Neural cell (in vitro differentiated cells): ENCODE results near the gene OSBPL9. TPM values are rescaled to one million over a fixed set of nuclear protein-coding genes. Genes with fewer than 3 reads are reported as not detected.

Source experiments
- H2AFZ ChIP-seq: fragments of 200-600, 300-800 bp; sonication (generic), shearing (Covaris generic); 2 replicates; pipeline ENCODE4 v1.6.0; 2014; ENCODE audit warnings: low read depth, mild to moderate bottlenecking, antibody characterized with exemption, low read length, moderate library complexity
- H3F3A ChIP-seq: fragments of 200-600 bp; shearing (Covaris generic); 2 replicates; pipeline ENCODE4 v1.6.1; 2016; ENCODE audit warnings: mild to moderate bottlenecking, moderate library complexity, mixed read lengths, antibody characterized with exemption, low read length; ENCODE audit not compliant: insufficient read depth, poor library complexity, severe bottlenecking
- H3K27ac ChIP-seq: fragments of 200-600, 300-800 bp; sonication (generic), shearing (Covaris generic); 2 replicates; pipeline ENCODE4 v1.5.1; 2014; ENCODE audit warnings: mild to moderate bottlenecking, low read length, moderate library complexity
- H3K27me3 ChIP-seq: fragments of 300-800, 200-600 bp; sonication (generic), shearing (Covaris generic); 2 replicates; pipeline ENCODE4 v1.6.0; 2014; ENCODE audit warnings: mild to moderate bottlenecking, low read depth, low read length, moderate library complexity; ENCODE audit not compliant: insufficient read depth
- H3K36me3 ChIP-seq: fragments of 300-800, 200-600 bp; sonication (generic), shearing (Covaris generic); 2 replicates; pipeline ENCODE4 v1.5.1; 2014; ENCODE audit warnings: mild to moderate bottlenecking, antibody characterized with exemption, low read length, moderate library complexity; ENCODE audit not compliant: insufficient read depth
- H3K4me2 ChIP-seq: fragments of 300-800, 200-600 bp; sonication (generic), shearing (Covaris generic); 2 replicates; pipeline ENCODE4 v1.6.0; 2014; ENCODE audit warnings: mild to moderate bottlenecking, low read length
- H3K4me3 ChIP-seq: fragments of 300-800, 200-600 bp; sonication (generic), shearing (Covaris generic); 2 replicates; pipeline ENCODE4 v1.5.1; 2014; ENCODE audit warnings: mild to moderate bottlenecking, low read length, moderate library complexity
- H3K79me2 ChIP-seq: fragments of 200-600 bp; shearing (Covaris generic); replicated peaks from 2 replicates; pipeline ENCODE4 v1.6.0; 2014; ENCODE audit warnings: mild to moderate bottlenecking, low read length, moderate library complexity; ENCODE audit not compliant: insufficient read depth
- H3K9ac ChIP-seq: fragments of 300-800, 200-600 bp; sonication (generic), shearing (Covaris generic); 2 replicates; pipeline ENCODE4 v1.6.1; 2016; ENCODE audit warnings: mild to moderate bottlenecking, low read length, mixed read lengths
- H3K9me2 ChIP-seq: fragments of 200-600 bp; shearing (Covaris generic); 2 replicates; pipeline ENCODE4 v1.6.1; 2016; ENCODE audit warnings: mild to moderate bottlenecking, low read length, mixed read lengths; ENCODE audit not compliant: insufficient read depth
- H3K9me3 ChIP-seq: fragments of 200-600, 300-800 bp; sonication (generic), shearing (Covaris generic); 2 replicates; pipeline ENCODE4 v1.6.1; 2016; ENCODE audit warnings: mild to moderate bottlenecking, mixed run types, low read length, moderate library complexity, mixed read lengths
- H4K20me1 ChIP-seq: fragments of 200-600 bp; shearing (Covaris generic); 2 replicates; pipeline ENCODE4 v1.6.1; 2016; ENCODE audit warnings: mild to moderate bottlenecking, mixed run types; ENCODE audit not compliant: insufficient read depth
- CTCF ChIP-seq: fragments of 450-650 bp; IDR thresholded peaks from 2 replicates; pipeline ENCODE4 v1.5.1; 2014; ENCODE audit warnings: antibody characterized with exemption, mild to moderate bottlenecking, moderate library complexity; ENCODE audit not compliant: poor library complexity, severe bottlenecking
- EP300 ChIP-seq: fragments of 450-650 bp; conservative IDR thresholded peaks from 2 replicates; pipeline ENCODE4 v1.6.1; 2014; ENCODE audit warnings: antibody characterized with exemption, mild to moderate bottlenecking, moderate library complexity; ENCODE audit not compliant: poor library complexity, severe bottlenecking
- EZH2 ChIP-seq: fragments of 200-600, 300-800 bp; shearing (Covaris generic), sonication (generic); IDR thresholded peaks from 2 replicates; pipeline ENCODE4 v1.6.1; 2014; ENCODE audit warnings: antibody characterized with exemption, low read length, borderline replicate concordance, mild to moderate bottlenecking; ENCODE audit not compliant: insufficient read depth, poor library complexity, severe bottlenecking
- MXI1 ChIP-seq: fragments of 450-650 bp; conservative IDR thresholded peaks from 2 replicates; pipeline ENCODE4 v1.6.1; 2014; ENCODE audit warnings: antibody characterized with exemption, mild to moderate bottlenecking; ENCODE audit not compliant: poor library complexity, severe bottlenecking
- POLR2AphosphoS5 ChIP-seq: IDR thresholded peaks from 2 replicates; pipeline ENCODE4 v1.6.1; 2012
- RAD21 ChIP-seq: fragments of 450-650 bp; conservative IDR thresholded peaks from 2 replicates; pipeline ENCODE4 v1.6.1; 2014; ENCODE audit warnings: antibody characterized with exemption, mild to moderate bottlenecking, moderate library complexity
- SMC3 ChIP-seq: fragments of 450-650 bp; conservative IDR thresholded peaks from 2 replicates; pipeline ENCODE4 v1.6.1; 2014; ENCODE audit warnings: antibody characterized with exemption, mild to moderate bottlenecking, moderate library complexity; ENCODE audit not compliant: poor library complexity
- TAF1 ChIP-seq: IDR thresholded peaks from 2 replicates; pipeline ENCODE4 v1.6.1; 2012; ENCODE audit warnings: low read depth
- polyA plus RNA-seq: library from polyadenylated mRNA; depleted of rRNA; stranded (reverse); fragments of >200 nt; gene quantifications from 2 replicates; pipeline ENCODE4 v1.2.3, GENCODE V29; 2014
- TF ChIP-seq, protein P1 (sequence below): IDR thresholded peaks from 2 replicates; pipeline ENCODE4 v1.6.1; 2012; ENCODE audit warnings: borderline replicate concordance

The OSBPL9 gene
- polyA plus RNA-seq, 1 donor from 2014 or later = 117 TPM

- no peak for TF ChIP-seq TAF1
- no peak for TF ChIP-seq RAD21
- TF ChIP-seq POLR2AphosphoS5 = no peak
- no peak for TF ChIP-seq CTCF
- no peak for TF ChIP-seq EP300
- no peak for TF ChIP-seq EZH2
- no peak for TF ChIP-seq SMC3
- TF ChIP-seq, protein P1, sequence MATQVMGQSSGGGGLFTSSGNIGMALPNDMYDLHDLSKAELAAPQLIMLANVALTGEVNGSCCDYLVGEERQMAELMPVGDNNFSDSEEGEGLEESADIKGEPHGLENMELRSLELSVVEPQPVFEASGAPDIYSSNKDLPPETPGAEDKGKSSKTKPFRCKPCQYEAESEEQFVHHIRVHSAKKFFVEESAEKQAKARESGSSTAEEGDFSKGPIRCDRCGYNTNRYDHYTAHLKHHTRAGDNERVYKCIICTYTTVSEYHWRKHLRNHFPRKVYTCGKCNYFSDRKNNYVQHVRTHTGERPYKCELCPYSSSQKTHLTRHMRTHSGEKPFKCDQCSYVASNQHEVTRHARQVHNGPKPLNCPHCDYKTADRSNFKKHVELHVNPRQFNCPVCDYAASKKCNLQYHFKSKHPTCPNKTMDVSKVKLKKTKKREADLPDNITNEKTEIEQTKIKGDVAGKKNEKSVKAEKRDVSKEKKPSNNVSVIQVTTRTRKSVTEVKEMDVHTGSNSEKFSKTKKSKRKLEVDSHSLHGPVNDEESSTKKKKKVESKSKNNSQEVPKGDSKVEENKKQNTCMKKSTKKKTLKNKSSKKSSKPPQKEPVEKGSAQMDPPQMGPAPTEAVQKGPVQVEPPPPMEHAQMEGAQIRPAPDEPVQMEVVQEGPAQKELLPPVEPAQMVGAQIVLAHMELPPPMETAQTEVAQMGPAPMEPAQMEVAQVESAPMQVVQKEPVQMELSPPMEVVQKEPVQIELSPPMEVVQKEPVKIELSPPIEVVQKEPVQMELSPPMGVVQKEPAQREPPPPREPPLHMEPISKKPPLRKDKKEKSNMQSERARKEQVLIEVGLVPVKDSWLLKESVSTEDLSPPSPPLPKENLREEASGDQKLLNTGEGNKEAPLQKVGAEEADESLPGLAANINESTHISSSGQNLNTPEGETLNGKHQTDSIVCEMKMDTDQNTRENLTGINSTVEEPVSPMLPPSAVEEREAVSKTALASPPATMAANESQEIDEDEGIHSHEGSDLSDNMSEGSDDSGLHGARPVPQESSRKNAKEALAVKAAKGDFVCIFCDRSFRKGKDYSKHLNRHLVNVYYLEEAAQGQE = no peak
These were observed 72.8 kb downstream of the OSBPL9 start for GRCh38 chr1:51689643-51690042.

DNA sequence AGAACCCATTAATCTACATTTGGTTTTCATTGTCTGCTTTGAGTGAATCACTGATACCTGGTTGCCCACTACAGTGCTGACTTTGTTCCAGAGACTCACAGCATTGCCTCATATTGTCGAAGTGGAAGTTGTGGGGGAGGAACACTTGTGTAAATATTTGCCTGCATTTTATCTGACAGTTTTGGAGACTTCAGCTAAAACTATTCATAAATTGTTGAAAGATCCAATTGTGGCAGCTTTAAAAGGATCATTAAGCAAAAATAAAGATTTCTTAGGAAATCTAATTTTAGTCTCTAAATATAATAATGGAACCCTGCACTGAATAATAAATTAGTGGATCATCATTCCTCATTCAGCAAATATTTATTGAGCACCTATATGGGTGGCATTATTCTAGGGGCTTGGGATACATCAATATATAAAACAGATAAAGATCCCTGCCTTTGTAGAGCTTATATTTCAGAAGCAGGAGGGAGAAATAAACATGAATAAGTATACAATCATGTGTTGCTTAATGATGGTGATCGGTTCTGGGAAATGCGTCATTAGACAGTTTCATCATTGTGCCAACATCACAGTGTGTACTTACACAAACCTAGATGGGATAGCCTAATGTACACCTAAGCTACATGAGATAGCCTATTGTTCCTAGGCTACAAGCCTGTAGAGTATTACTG lies 73.5 kb downstream of the OSBPL9 start:
- no peaks in the 10 kb centered on the region for H3K9me3 ChIP-seq
- no peak overlapping the region for H2AFZ ChIP-seq
- no peak overlapping the region for H3K4me2 ChIP-seq
- H3K79me2 ChIP-seq = no peaks in the 10 kb centered on the region
- H3K9ac ChIP-seq = no peak overlapping the region
- TF ChIP-seq SMC3 (no peak), EZH2 (no peak), TAF1 (no peak), POLR2AphosphoS5 (no peak), MXI1 (no peak), CTCF (no peak), RAD21 (no peak), EP300 (no peak)
- TF ChIP-seq, protein P1 = no peak
- no peak overlapping the region for H3K4me3 ChIP-seq
- no peaks in the 10 kb centered on the region for H3K36me3 ChIP-seq
- H3F3A ChIP-seq = no peaks in the 10 kb centered on the region
- no peaks in the 10 kb centered on the region for H4K20me1 ChIP-seq
- no peaks in the 10 kb centered on the region for H3K27me3 ChIP-seq
- H3K9me2 ChIP-seq = no peaks in the 10 kb centered on the region
- H3K27ac ChIP-seq = no peak overlapping the region

More at GRCh38 chr1:51689643-51690042, 72.8 kb downstream of the OSBPL9 start:
- H3K79me2 ChIP-seq = no peaks in the 10 kb centered on the region
- no peak overlapping the region for H3K27ac ChIP-seq
- no peaks in the 10 kb centered on the region for H3K9me3 ChIP-seq
- H3K4me2 ChIP-seq = no peak overlapping the region
- no peaks in the 10 kb centered on the region for H4K20me1 ChIP-seq
- no peak overlapping the region for H3K9ac ChIP-seq
- H3K4me3 ChIP-seq = no peak overlapping the region
- H3K9me2 ChIP-seq = no peaks in the 10 kb centered on the region
- H3F3A ChIP-seq = no peaks in the 10 kb centered on the region
- no peaks in the 10 kb centered on the region for H3K27me3 ChIP-seq
- no peak overlapping the region for H2AFZ ChIP-seq
- H3K36me3 ChIP-seq = no peaks in the 10 kb centered on the region
